Caco-2 (cell line): ENCODE data around the gene ZNF317. TPM values are rescaled to one million over a fixed set of nuclear protein-coding genes. Genes with fewer than 3 reads are reported as not detected.
"Not testable (repeated sequence)": the region's sequence is repeated elsewhere in the genome, so short reads cannot be mapped to it uniquely, and the experiment has no call there.

Experiments
- BruUV-seq: library from RNA; stranded (reverse); fragments of 400-500 nt; replicated peaks from 2 replicates; lab custom pipeline; 2021; lab: Mats Ljungman, UMichigan
- CTCF ChIA-PET: fragments of 300-600 bp; sonication (Branson Sonifier 250); formaldehyde crosslinking; loops from one replicate; lab custom pipeline; 2022; ENCODE audit warnings: antibody characterized with exemption; lab: Charles Lee
- POLR2A ChIA-PET: fragments of 300-600 bp; sonication (Branson Sonifier 250); formaldehyde crosslinking; loops from one replicate; lab custom pipeline; 2022; ENCODE audit warnings: antibody characterized with exemption; lab: Charles Lee
- DNase-seq, 2 experiments: peaks; one replicate each; pipeline versions ENCODE4 v3.0.0 to v3.0.0-alpha.2; 2020 to 2022
- H3K27me3 ChIP-seq: replicated peaks from 2 replicates; pipeline ENCODE4 v1.6.0; 2011; ENCODE audit warnings: low read length; ENCODE audit not compliant: control insufficient read depth, insufficient read depth
- H3K36me3 ChIP-seq: 2 replicates; pipeline ENCODE4 v1.5.1; 2011; ENCODE audit warnings: low read length; ENCODE audit not compliant: control insufficient read depth, insufficient read depth
- H3K4me1 ChIP-seq: fragments of 250-450 bp; sonication (Bioruptor Pico); 2 replicates; pipeline ENCODE4 v1.5.1; 2020; ENCODE audit warnings: mild to moderate bottlenecking
- H3K4me3 ChIP-seq: 2 replicates; pipeline ENCODE4 v1.5.1; 2011; ENCODE audit warnings: low read depth, mild to moderate bottlenecking, control low read depth, low read length
- H3K9me3 ChIP-seq: fragments of 250-450 bp; sonication (Bioruptor Pico); 2 replicates; pipeline ENCODE4 v1.5.1; 2020; ENCODE audit warnings: mild to moderate bottlenecking, moderate library complexity
- H3K27ac Mint-ChIP-seq: one replicate; pipeline ENCODE4 v1.8.0; 2022; ENCODE audit warnings: mixed read lengths; ENCODE audit not compliant: unreplicated experiment
- H3K27me3 Mint-ChIP-seq: one replicate; pipeline ENCODE4 v1.8.0; 2022; ENCODE audit warnings: mixed read lengths; ENCODE audit not compliant: insufficient read depth, unreplicated experiment
- H3K36me3 Mint-ChIP-seq: one replicate; pipeline ENCODE4 v1.8.0; 2022; ENCODE audit warnings: mild to moderate bottlenecking, mixed read lengths; ENCODE audit not compliant: insufficient read depth, unreplicated experiment
- H3K4me1 Mint-ChIP-seq: one replicate; pipeline ENCODE4 v1.8.0; 2022; ENCODE audit warnings: low read depth, mixed read lengths; ENCODE audit not compliant: unreplicated experiment
- H3K4me3 Mint-ChIP-seq: one replicate; pipeline ENCODE4 v1.8.0; 2022; ENCODE audit warnings: mild to moderate bottlenecking, moderate library complexity, mixed read lengths; ENCODE audit not compliant: unreplicated experiment
- H3K9me3 Mint-ChIP-seq: one replicate; pipeline ENCODE4 v1.8.0; 2022; ENCODE audit warnings: mixed read lengths; ENCODE audit not compliant: unreplicated experiment
- CTCF ChIP-seq, 2 experiments: fragments of 200-600 bp in 1 of 2; IDR thresholded peaks; 1 replicate in 1 of 2; 2 replicates in 1 of 2; pipeline versions ENCODE4 v1.5.1 to v1.8.0; 2011 to 2022; ENCODE audit warnings: antibody characterized with exemption in 1 of 2, control low read depth in 1 of 2, inconsistent platforms in 1 of 2, low read depth in 1 of 2, low read length in 1 of 2, mild to moderate bottlenecking in 1 of 2, moderate library complexity in 1 of 2; ENCODE audit not compliant: insufficient read depth in 1 of 2, severe bottlenecking in 1 of 2, unreplicated experiment in 1 of 2
- intact Hi-C: fragments of 100-400 bp; cut with micrococcal nuclease; formaldehyde crosslinking; loops from one replicate; pipeline ENCODE4 v1.10.0; 2022; ENCODE audit not compliant: unreplicated experiment
- total RNA-seq: library from RNA; stranded (reverse); gene quantifications from 2 replicates; pipeline ENCODE4 v1.2.3, GENCODE V29; 2022

Gene ZNF317
- total RNA-seq, 1 experiment from 2014 or later: 35.2 TPM

DNA sequence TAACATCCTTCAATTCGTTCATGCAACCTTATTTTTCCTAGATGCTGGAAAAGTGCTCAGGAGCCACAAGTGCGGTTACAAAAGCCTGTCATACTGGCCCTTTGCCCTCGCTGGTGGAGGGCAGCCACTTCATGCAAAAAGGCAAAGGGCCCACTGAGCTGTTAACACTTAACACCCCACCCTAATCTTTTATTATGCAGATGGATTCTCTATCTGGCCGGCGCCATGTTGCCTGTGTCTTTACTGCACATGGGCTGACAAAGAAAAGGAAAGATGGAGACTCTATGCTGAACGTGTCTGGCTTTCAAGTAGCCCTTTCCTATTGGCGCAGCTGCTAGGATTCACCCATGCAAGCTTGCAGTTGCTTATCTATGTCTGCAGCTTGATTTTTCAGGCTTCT lies 49.3 kb downstream of the ZNF317 start:
- Histone ChIP-seq H3K4me3 (no peak overlapping the region), H3K27me3 (no peaks in the 10 kb centered on the region), H3K9me3 (no peaks in the 10 kb centered on the region), H3K4me1 (no peaks in the 10 kb centered on the region), H3K36me3 (no peaks in the 10 kb centered on the region)
- H3K27ac Mint-ChIP-seq: no peak overlapping the region
- no TSS peak for BruUV-seq
- H3K36me3 Mint-ChIP-seq: no peaks in the 10 kb centered on the region
- intact Hi-C loops: no loop called here
- H3K9me3 Mint-ChIP-seq: peaks cover 31% of the 10 kb centered on the region
- POLR2A ChIA-PET: no interaction called here
- no peaks in the 10 kb centered on the region for H3K4me1 Mint-ChIP-seq
- DNase-seq: no peak
- TF ChIP-seq CTCF (IDR thresholded peaks at IDR 0.05; ENCODE audit: insufficient read depth in 1 of 2, low read depth in 1 of 2, low read length in 1 of 2, severe bottlenecking in 1 of 2, unreplicated experiment in 1 of 2): no peak
- H3K4me3 Mint-ChIP-seq: no peak overlapping the region
- CTCF ChIA-PET: no interaction called here
- H3K27me3 Mint-ChIP-seq: no peaks in the 10 kb centered on the region

DNA sequence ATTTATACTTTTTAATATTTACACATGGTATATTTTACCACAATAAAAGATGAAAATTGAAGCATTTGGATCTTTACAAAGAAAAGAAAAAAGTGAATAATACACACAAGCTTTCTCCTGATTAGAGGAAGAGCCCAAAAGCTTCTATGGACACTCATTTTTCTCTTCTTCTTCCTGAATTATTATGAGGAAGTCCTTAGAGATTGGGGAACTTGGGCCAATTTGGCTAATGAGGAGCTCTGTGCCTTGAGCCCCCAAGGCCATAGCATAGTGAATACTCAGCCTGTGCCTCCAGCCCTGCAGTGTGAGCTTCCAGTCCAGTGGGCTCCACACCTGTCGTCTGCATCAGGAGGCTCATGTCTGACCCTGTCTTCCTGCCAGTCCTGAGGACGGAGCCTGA lies 57.8 kb downstream of the ZNF317 start:
- H3K36me3 Mint-ChIP-seq, H3K27ac Mint-ChIP-seq, H3K4me3 ChIP-seq, H3K27me3 Mint-ChIP-seq, intact Hi-C loops, DNase-seq, H3K4me1 ChIP-seq, H3K4me1 Mint-ChIP-seq, BruUV-seq, CTCF ChIA-PET, H3K9me3 Mint-ChIP-seq, H3K9me3 ChIP-seq, H3K27me3 ChIP-seq, POLR2A ChIA-PET, H3K36me3 ChIP-seq, H3K4me3 Mint-ChIP-seq: not testable (repeated sequence)

DNA sequence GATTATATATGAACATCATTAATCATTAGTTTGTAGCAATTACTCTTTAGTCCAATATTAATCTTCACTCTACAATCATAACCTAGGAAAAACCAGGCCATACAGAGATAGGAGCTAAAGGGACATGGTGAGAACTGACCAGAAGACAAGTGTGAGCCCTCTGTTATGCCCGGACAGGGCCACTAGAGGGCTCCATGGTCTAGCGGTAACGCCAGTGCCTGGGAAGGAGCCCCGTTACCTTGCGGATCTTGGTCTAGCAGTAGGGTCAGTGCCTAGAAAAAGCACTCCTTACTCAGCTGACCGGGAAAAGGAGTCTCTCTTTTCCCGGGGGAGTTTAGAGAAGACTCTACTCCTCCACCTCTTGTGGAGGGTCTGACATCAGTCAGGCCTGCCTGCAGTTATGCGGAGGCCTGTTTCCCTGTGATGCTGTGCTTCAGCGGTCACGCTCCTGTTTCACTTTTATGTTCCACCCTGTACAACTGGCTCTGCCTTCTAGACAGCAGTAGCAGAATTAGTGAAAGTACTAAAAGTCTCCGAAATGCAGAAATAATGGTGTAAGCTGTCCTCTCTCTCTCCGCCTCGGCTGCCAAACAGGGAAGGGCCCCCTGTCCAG lies 65.4 kb downstream of the ZNF317 start:
- no peaks in the 10 kb centered on the region for H3K9me3 Mint-ChIP-seq
- no peaks in the 10 kb centered on the region for H3K9me3 ChIP-seq
- H3K36me3 Mint-ChIP-seq: no peaks in the 10 kb centered on the region
- TF ChIP-seq CTCF (IDR thresholded peaks at IDR 0.05; ENCODE audit: insufficient read depth in 1 of 2, low read depth in 1 of 2, low read length in 1 of 2, severe bottlenecking in 1 of 2, unreplicated experiment in 1 of 2): peak; percentile 64 to 78
- BruUV-seq: no TSS peak
- no peaks in the 10 kb centered on the region for H3K27me3 ChIP-seq
- CTCF ChIA-PET: no interaction called here
- H3K36me3 ChIP-seq: no peaks in the 10 kb centered on the region
- no peaks in the 10 kb centered on the region for H3K4me1 ChIP-seq
- no peak overlapping the region for H3K4me3 Mint-ChIP-seq
- peak; percentile 50 to 68 for DNase-seq
- POLR2A ChIA-PET: no interaction called here
- no peak overlapping the region for H3K4me3 ChIP-seq
- H3K4me1 Mint-ChIP-seq: no peaks in the 10 kb centered on the region
- intact Hi-C loops: loop anchor here (5.0 to 10.0 kb wide), 2 partner anchors 229 to 592 kb away; partner anchors contain the start of gene ZNF266
- peaks cover 4% of the 10 kb centered on the region for H3K27me3 Mint-ChIP-seq
- H3K27ac Mint-ChIP-seq: no peak overlapping the region

Other genes starting within 250 kb of the ZNF317 start
- gene MUC16, start 130.0 kb upstream of the ZNF317 start, total RNA-seq: 0.05 TPM in 2 replicates
- not detected in 2 replicates for gene OR1M1, start 53.3 kb upstream of the ZNF317 start, total RNA-seq
- not detected in 2 replicates for gene OR7G2, start 32.9 kb upstream of the ZNF317 start, total RNA-seq
- not detected in 2 replicates for gene OR7G1, start 24.6 kb upstream of the ZNF317 start, total RNA-seq
- gene OR7G3, start 13.4 kb upstream of the ZNF317 start, total RNA-seq: not detected in 2 replicates
- gene OR7D2, start 38.6 kb downstream of the ZNF317 start, total RNA-seq: not detected in 2 replicates
- gene OR7D4, start 79.2 kb downstream of the ZNF317 start, total RNA-seq: not detected in 2 replicates
- gene OR7E24, start 110.5 kb downstream of the ZNF317 start, total RNA-seq: not detected in 2 replicates
- gene ZNF699, start 169.4 kb downstream of the ZNF317 start, total RNA-seq: 0.77 and 2.0 TPM in 2 replicates
- 5.4 and 5.5 TPM in 2 replicates for gene ZNF559, start 183.8 kb downstream of the ZNF317 start, total RNA-seq
- gene ZNF177, start 222.6 kb downstream of the ZNF317 start, total RNA-seq: 0.34 and 0.70 TPM in 2 replicates